Nephron progenitor cell (in vitro differentiated cells): ENCODE data around the gene DGKI.
"Not testable (repeated sequence)": the region's sequence is repeated elsewhere in the genome, so short reads cannot be mapped to it uniquely, and the experiment has no call there.

Experiments
- DNase-seq: peaks from one replicate; pipeline ENCODE4 v3.0.0; 2021
- H3K27ac Mint-ChIP-seq: 2 replicates; pipeline ENCODE4 v1.8.0; 2021; ENCODE audit warnings: mild to moderate bottlenecking, moderate library complexity, mixed read lengths
- H3K27me3 Mint-ChIP-seq: 2 replicates; pipeline ENCODE4 v1.8.0; 2021; ENCODE audit warnings: mild to moderate bottlenecking, low read depth, mixed read lengths; ENCODE audit not compliant: poor library complexity
- H3K36me3 Mint-ChIP-seq: 2 replicates; pipeline ENCODE4 v1.8.0; 2021; ENCODE audit warnings: low read depth, mixed read lengths
- H3K4me1 Mint-ChIP-seq: 2 replicates; pipeline ENCODE4 v1.8.0; 2021; ENCODE audit warnings: mixed read lengths
- H3K4me3 Mint-ChIP-seq: 2 replicates; pipeline ENCODE4 v1.8.0; 2021; ENCODE audit warnings: mild to moderate bottlenecking, moderate library complexity, mixed read lengths
- H3K9me3 Mint-ChIP-seq: 2 replicates; pipeline ENCODE4 v1.8.0; 2021; ENCODE audit warnings: mild to moderate bottlenecking, moderate library complexity, mixed read lengths
- TF ChIP-seq, protein P1 (sequence below): fragments of 200-600 bp; sonication (generic); IDR thresholded peaks from 2 replicates; pipeline ENCODE4 v1.5.0; 2021; ENCODE audit warnings: antibody characterized with exemption

DGKI gene

DNA sequence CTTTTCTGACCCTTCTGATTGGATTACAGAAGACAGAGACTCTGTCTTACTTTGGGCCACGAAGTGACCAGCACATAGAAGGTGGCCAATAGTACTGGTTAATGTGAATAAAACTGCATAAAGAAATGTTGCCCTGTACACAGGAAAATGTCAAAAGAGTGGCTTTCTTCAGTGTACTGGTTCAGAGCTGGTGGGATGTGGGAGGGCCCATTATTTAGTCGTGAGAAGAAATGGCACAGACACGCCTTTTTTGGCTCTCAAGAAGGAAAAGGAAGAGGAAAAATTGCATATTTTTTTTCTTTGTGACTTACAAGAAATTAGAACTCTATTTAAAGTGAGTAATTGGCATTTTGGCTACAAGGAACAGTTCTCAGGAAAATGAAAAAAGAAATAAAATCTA is 129.7 kb downstream of the DGKI start:
- H3K36me3 Mint-ChIP-seq: no peaks in the 10 kb centered on the region
- no peak overlapping the region for H3K27ac Mint-ChIP-seq
- peaks cover 16% of the 10 kb centered on the region for H3K4me1 Mint-ChIP-seq
- TF ChIP-seq, protein P1, sequence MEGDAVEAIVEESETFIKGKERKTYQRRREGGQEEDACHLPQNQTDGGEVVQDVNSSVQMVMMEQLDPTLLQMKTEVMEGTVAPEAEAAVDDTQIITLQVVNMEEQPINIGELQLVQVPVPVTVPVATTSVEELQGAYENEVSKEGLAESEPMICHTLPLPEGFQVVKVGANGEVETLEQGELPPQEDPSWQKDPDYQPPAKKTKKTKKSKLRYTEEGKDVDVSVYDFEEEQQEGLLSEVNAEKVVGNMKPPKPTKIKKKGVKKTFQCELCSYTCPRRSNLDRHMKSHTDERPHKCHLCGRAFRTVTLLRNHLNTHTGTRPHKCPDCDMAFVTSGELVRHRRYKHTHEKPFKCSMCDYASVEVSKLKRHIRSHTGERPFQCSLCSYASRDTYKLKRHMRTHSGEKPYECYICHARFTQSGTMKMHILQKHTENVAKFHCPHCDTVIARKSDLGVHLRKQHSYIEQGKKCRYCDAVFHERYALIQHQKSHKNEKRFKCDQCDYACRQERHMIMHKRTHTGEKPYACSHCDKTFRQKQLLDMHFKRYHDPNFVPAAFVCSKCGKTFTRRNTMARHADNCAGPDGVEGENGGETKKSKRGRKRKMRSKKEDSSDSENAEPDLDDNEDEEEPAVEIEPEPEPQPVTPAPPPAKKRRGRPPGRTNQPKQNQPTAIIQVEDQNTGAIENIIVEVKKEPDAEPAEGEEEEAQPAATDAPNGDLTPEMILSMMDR: no peak
- no peak overlapping the region for H3K4me3 Mint-ChIP-seq
- H3K27me3 Mint-ChIP-seq: peaks cover 9% of the 10 kb centered on the region
- DNase-seq: no peak
- H3K9me3 Mint-ChIP-seq: no peaks in the 10 kb centered on the region

DNA sequence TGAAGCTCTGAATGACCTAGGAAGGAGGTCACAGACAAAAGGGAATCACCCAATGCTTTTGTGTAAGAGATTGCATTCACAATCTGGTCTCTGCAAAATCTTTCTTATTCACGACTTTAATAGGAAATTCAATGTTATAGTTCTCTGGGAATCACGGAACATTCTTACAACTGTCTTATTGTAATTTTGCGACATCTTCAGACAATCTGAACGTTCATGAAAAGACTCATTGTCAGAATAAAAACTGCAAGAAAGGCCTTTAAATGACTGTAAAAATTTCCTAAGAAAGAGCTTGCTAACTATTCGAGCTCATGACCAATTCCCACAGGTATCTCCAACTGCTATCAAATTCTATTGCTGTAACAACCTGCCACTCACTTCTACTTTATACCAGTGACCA is 130.7 kb downstream of the DGKI start:
- TF ChIP-seq, protein P1: no peak
- no peak overlapping the region for H3K4me3 Mint-ChIP-seq
- H3K36me3 Mint-ChIP-seq: no peaks in the 10 kb centered on the region
- H3K9me3 Mint-ChIP-seq: no peaks in the 10 kb centered on the region
- DNase-seq: no peak
- peaks cover 9% of the 10 kb centered on the region for H3K27me3 Mint-ChIP-seq
- H3K27ac Mint-ChIP-seq: no peak overlapping the region
- H3K4me1 Mint-ChIP-seq: peaks cover 16% of the 10 kb centered on the region

DNA sequence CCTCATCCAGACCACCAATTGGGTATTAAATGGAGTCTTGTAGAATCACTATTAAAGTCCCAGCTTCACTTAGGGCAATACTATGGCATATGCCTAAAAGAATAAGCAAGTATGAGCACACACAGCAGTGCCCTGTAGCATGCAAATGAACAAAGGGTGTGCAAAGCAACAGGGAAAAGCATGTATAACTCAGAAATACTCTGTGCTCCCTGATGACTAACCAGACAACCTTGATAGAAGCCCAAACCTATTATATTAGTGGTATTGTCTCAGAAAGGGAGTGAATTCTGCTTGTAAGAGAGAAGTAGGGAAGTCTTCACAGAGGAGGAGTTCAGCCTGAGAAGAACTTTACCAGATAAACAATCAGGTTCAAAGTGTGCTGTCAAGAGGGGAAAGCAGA is 131.2 kb downstream of the DGKI start:
- no peaks in the 10 kb centered on the region for H3K36me3 Mint-ChIP-seq

DNA sequence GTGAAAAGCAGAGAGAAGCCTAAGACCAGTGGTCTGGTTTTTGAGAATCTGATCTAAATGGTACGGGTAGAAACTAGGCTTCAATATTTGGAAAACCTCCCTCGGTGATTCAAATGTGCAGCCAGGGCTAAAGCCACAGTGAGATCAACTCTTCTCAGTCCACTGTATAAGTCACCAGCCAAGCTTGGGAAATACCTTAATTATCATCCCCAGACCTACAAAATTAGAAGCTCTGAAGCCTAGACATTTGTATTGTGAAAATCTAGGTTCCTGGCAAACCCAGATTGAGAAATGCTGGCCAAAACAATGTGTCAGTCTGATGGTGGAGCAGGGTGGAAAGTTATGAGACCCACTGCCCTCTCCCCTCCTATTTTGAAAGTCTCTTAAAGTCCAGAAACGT is 131.7 kb downstream of the DGKI start:
- Mint-ChIP-seq H3K9me3 (no peaks in the 10 kb centered on the region), H3K36me3 (no peaks in the 10 kb centered on the region), H3K4me1 (peaks cover 16% of the 10 kb centered on the region), H3K27ac (no peak overlapping the region), H3K27me3 (peaks cover 9% of the 10 kb centered on the region), H3K4me3 (no peak overlapping the region)
- TF ChIP-seq, protein P1: no peak
- DNase-seq: no peak

More for the DNA sequence above, 131.2 kb downstream of the DGKI start:
- Mint-ChIP-seq H3K4me1 (peaks cover 16% of the 10 kb centered on the region), H3K9me3 (no peaks in the 10 kb centered on the region), H3K27me3 (peaks cover 9% of the 10 kb centered on the region), H3K4me3 (no peak overlapping the region), H3K27ac (no peak overlapping the region)
- TF ChIP-seq, protein P1: no peak
- DNase-seq: no peak

DNA sequence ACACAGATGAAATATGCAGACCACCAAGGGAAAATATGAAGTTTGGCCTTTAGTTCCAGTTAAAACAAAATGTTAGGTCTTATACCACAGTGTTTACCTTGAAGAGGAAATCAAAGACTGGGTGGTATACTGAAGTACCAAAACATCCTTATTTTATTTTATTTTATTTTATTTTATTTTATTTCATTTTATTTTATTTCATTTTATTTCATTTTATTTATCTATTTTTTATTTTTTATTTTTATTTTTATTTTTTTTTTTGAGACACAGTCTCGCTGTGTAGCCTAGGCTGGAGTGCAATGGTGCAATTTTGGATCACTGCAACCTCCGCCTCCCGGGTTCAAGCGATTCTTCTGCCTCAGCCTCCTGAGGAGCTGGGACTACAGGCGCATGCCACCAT is 140.4 kb downstream of the DGKI start:
- not testable (repeated sequence) for H3K27ac Mint-ChIP-seq, H3K27me3 Mint-ChIP-seq, H3K4me1 Mint-ChIP-seq, DNase-seq, H3K4me3 Mint-ChIP-seq
- H3K36me3 Mint-ChIP-seq: peaks cover 11% of the 10 kb centered on the region
- peaks cover 22% of the 10 kb centered on the region for H3K9me3 Mint-ChIP-seq

DNA sequence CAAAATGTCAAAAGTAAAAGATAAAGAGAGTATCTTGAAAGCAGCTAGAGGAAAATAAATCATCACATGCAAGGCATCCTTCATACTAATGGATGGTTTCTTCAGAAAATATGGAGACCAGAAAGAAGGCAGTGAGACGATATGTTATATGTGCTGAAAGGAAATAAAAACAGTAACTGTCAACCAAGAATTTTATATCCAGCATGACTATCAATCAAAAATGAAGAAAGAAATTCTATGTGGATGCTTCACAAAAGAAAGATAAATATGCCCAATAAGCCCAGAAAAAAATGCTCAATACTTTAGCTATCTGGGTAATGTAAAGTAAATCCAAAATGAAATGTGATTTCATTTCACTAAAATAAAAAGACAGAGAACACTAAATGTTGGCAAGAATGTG is 142.1 kb downstream of the DGKI start:
- no peak for DNase-seq
- H3K36me3 Mint-ChIP-seq: peaks cover 11% of the 10 kb centered on the region
- no peaks in the 10 kb centered on the region for H3K27me3 Mint-ChIP-seq
- H3K4me1 Mint-ChIP-seq: no peaks in the 10 kb centered on the region
- H3K4me3 Mint-ChIP-seq: no peak overlapping the region
- H3K27ac Mint-ChIP-seq: no peak overlapping the region
- H3K9me3 Mint-ChIP-seq: peaks cover 22% of the 10 kb centered on the region
- TF ChIP-seq, protein P1: no peak
